Measurements from ENCODE around the gene LYRM2.

LYRM2 gene

GRCh38 chr6:89555031-89555430 is 83.5 kb downstream of the LYRM2 start:
- no peak for DNase-seq (ENCODE audit: low spot score)

- DNase-seq (ENCODE audit: low spot score), result no peak
Observed at GRCh38 chr6:89554106-89554505, 84.4 kb downstream of the LYRM2 start.

- DNase-seq (ENCODE audit: low spot score), result no peak
Observed at GRCh38 chr6:89553431-89553830, 85.1 kb downstream of the LYRM2 start.

GRCh38 chr6:89547281-89547680 is 91.3 kb downstream of the LYRM2 start:
- no peak for DNase-seq (ENCODE audit: low spot score)

- DNase-seq (ENCODE audit: low spot score), result no peak
Observed at GRCh38 chr6:89542866-89543265, 95.7 kb downstream of the LYRM2 start.

- no peak for DNase-seq (ENCODE audit: low spot score)
Observed at GRCh38 chr6:89542081-89542857, 96.3 kb downstream of the LYRM2 start.

- DNase-seq (ENCODE audit: low spot score), result no peak
Observed at GRCh38 chr6:89539779-89540178, 98.8 kb downstream of the LYRM2 start.

GRCh38 chr6:89536231-89536630 is 102.3 kb downstream of the LYRM2 start:
- no peak for DNase-seq (ENCODE audit: low spot score)

GRCh38 chr6:89530982-89531381 is 107.6 kb downstream of the LYRM2 start:
- no peak for DNase-seq (ENCODE audit: low spot score)

- no peak for DNase-seq (ENCODE audit: low spot score)
Observed at GRCh38 chr6:89528866-89529265, 109.7 kb downstream of the LYRM2 start.

- DNase-seq (ENCODE audit: low spot score), result no peak
Observed at GRCh38 chr6:89527634-89528033, 110.9 kb downstream of the LYRM2 start.

- no peak for DNase-seq (ENCODE audit: low spot score)
Observed at GRCh38 chr6:89526563-89526869, 112.0 kb downstream of the LYRM2 start.

- DNase-seq (ENCODE audit: low spot score), result no peak
Observed at GRCh38 chr6:89525786-89526562, 112.6 kb downstream of the LYRM2 start.

GRCh38 chr6:89522778-89523177 is 115.8 kb downstream of the LYRM2 start:
- no peak for DNase-seq (ENCODE audit: low spot score)

- DNase-seq (ENCODE audit: low spot score), result no peak
Observed at GRCh38 chr6:89520736-89521135, 117.8 kb downstream of the LYRM2 start.

- DNase-seq (ENCODE audit: low spot score), result no peak
Observed at GRCh38 chr6:89518352-89519055, 120.0 kb downstream of the LYRM2 start.

Data from GM03348 (cell line).